ENCODE results near the gene VIPR1. TPM values are rescaled to one million over a fixed set of nuclear protein-coding genes. Genes with fewer than 3 reads are reported as not detected.

VIPR1 gene
- total RNA-seq, 5 donors from 2014 or later (not counting 1 experiment from before 2014, with no cell fraction given): 68.0 to 92.4 (median 76.1) TPM

DNA sequence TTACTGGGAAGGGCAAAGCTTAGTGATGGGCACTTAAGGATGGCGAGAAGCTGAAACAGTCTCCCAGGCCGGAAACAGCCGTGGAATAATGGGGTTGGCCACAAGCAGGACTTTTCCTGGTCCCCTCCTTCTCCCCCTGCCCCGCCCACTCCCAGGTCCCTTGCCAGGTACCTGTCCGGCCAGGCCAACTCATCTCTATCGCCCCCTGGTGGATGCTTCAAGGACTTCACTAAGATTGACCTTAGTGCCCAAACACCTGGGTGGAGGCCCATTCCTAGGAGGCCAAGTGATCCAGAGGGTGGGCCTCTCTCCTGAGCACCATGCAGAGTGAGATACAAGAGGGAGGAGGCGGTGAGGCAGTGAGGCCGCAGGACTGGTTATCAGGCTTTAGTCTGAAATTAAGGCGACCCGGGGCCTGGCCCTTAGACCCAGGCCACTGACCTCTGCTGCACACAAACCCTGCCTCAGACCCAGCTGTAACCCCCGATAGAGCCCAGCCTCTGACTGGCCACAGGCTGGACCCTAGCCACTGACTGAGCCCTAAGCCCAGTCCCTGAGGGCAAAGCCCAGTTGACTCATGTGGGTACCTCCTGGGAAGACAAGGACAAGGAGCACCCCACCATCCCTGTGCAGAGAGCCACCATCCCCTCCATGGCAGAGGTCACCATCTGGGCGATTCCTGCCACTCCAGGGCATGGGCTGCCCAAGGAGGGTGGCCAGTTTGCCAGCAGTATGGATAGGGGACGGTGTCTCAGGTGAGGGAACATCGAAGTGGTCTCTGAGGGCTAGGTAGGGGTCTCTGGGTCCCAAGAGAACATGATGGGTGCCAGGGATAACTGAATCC lies 37.6 kb downstream of the VIPR1 start:
- Mint-ChIP-seq H3K27ac (peak overlapping the region; percentile 23 to 69), H3K9me3 (no peaks in the 10 kb centered on the region), H3K36me3 (no peaks in the 10 kb centered on the region), H3K4me1 (peaks cover 15 to 36% (median 26%) of the 10 kb centered on the region in 3 donors), H3K27me3 (no peaks in the 10 kb centered on the region), H3K4me3 (no peak overlapping the region)
- ChIA-PET CTCF (interaction anchor here in 1 of 2 donors (1.0 to 2.7 kb wide), 2 partner anchors 9 to 44 kb away, joined by 3 to 8 read pairs; no protein-coding TSS in a partner anchor), POLR2A (interaction anchor here in 1 of 2 donors (0.5 kb wide), 1 partner anchor 61 kb away, joined by 5 read pairs; no protein-coding TSS in a partner anchor)
- peak in 32 of 35 experiments; percentile 11 to 79 (median 45) for DNase-seq
- Histone ChIP-seq H3K27ac (ENCODE audit: low read length) (no peak overlapping the region), H3K9me3 (no peaks in the 10 kb centered on the region), H3K36me3 (ENCODE audit: control insufficient read depth in 2 of 2, extremely low read depth in 1 of 2, insufficient read depth in 1 of 2, low read length in 1 of 2) (no peaks in the 10 kb centered on the region), H3K4me3 (ENCODE audit: control insufficient read depth in 1 of 2, extremely low read depth in 1 of 2, low read length in 1 of 2) (no peak overlapping the region), H3K4me1 (ENCODE audit: control insufficient read depth in 1 of 2, extremely low read depth in 1 of 2, insufficient read depth in 2 of 2, low read length in 2 of 2) (peaks cover 0 to 25% of the 10 kb centered on the region in 2 experiments), H3K27me3 (replicated peaks in 1 of 2; ENCODE audit: control insufficient read depth in 2 of 2, extremely low read depth in 1 of 2, insufficient read depth in 2 of 2, low read length in 1 of 2) (no peaks in the 10 kb centered on the region)
- peak; percentile 56 to 74 (median 67) for ATAC-seq (replicated peaks in 1 of 4)
- 64% methylated on average over 11 of the region's 14 CpGs for WGBS (ENCODE audit: insufficient coverage)

DNA sequence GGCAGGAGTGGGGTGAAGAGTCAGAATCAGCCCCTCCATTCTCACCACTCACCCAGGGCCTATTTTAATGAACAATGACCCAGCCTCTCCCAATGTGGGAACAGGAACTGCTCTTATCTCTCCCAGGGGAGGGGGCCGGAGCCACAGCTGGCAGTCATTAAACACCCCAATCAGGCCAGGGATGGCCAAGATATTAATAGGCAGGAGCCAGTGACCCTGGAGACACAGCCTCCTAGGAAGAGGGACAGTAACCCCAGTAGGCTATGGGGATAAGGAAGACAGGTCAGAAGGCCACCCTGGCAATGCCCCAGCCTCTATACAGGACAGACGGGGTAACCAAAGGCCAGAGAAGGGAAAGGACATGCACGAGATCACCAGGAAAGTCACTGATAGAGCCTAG lies 38.6 kb downstream of the VIPR1 start:
- ChIA-PET CTCF (interaction anchor here in 1 of 2 donors (1.4 kb wide), 1 partner anchor 39 kb away, joined by 6 read pairs; the partner anchor contains the start of gene VIPR1), POLR2A (no interaction called here)
- Mint-ChIP-seq H3K4me1 (peaks cover 15 to 35% (median 25%) of the 10 kb centered on the region in 3 donors), H3K36me3 (no peaks in the 10 kb centered on the region), H3K27me3 (no peaks in the 10 kb centered on the region), H3K27ac (no peak overlapping the region), H3K9me3 (no peaks in the 10 kb centered on the region), H3K4me3 (no peak overlapping the region)
- no peak overlapping the region for H3K4me3 ChIP-seq (ENCODE audit: control insufficient read depth in 1 of 2, extremely low read depth in 1 of 2, low read length in 1 of 2)
- H3K36me3 ChIP-seq (ENCODE audit: control insufficient read depth in 2 of 2, extremely low read depth in 1 of 2, insufficient read depth in 1 of 2, low read length in 1 of 2): no peaks in the 10 kb centered on the region
- WGBS (ENCODE audit: insufficient coverage): no CpG with 5 or more reads among the region's 3 CpGs
- H3K27me3 ChIP-seq (replicated peaks in 1 of 2; ENCODE audit: control insufficient read depth in 2 of 2, extremely low read depth in 1 of 2, insufficient read depth in 2 of 2, low read length in 1 of 2): no peaks in the 10 kb centered on the region
- H3K27ac ChIP-seq (ENCODE audit: low read length): no peak overlapping the region
- DNase-seq: no peak
- no peak for ATAC-seq (replicated peaks in 1 of 4)
- H3K9me3 ChIP-seq: no peaks in the 10 kb centered on the region
- H3K4me1 ChIP-seq (ENCODE audit: control insufficient read depth in 1 of 2, extremely low read depth in 1 of 2, insufficient read depth in 2 of 2, low read length in 2 of 2): peaks cover 0 to 21% of the 10 kb centered on the region in 2 experiments

GRCh38 chr3:42544492-42545283 lies 42.2 kb downstream of the VIPR1 start:
- Mint-ChIP-seq H3K27me3 (no peaks in the 10 kb centered on the region), H3K4me3 (no peak overlapping the region), H3K9me3 (no peaks in the 10 kb centered on the region), H3K27ac (no peak overlapping the region), H3K4me1 (peaks cover 6 to 19% (median 11%) of the 10 kb centered on the region in 3 donors), H3K36me3 (peaks cover 11% of the 10 kb centered on the region)
- ATAC-seq (replicated peaks in 1 of 4): no peak
- Histone ChIP-seq H3K27me3 (replicated peaks in 1 of 2; ENCODE audit: control insufficient read depth in 2 of 2, extremely low read depth in 1 of 2, insufficient read depth in 2 of 2, low read length in 1 of 2) (no peaks in the 10 kb centered on the region), H3K9me3 (no peaks in the 10 kb centered on the region), H3K27ac (ENCODE audit: low read length) (no peak overlapping the region), H3K4me3 (ENCODE audit: control insufficient read depth in 1 of 2, extremely low read depth in 1 of 2, low read length in 1 of 2) (no peak overlapping the region), H3K36me3 (ENCODE audit: control insufficient read depth in 2 of 2, extremely low read depth in 1 of 2, insufficient read depth in 1 of 2, low read length in 1 of 2) (peaks cover 0 to 11% of the 10 kb centered on the region in 2 donors), H3K4me1 (ENCODE audit: control insufficient read depth in 1 of 2, extremely low read depth in 1 of 2, insufficient read depth in 2 of 2, low read length in 2 of 2) (peaks cover 0 to 10% of the 10 kb centered on the region in 2 experiments)
- 80% methylated on average over 5 of the region's 12 CpGs for WGBS (ENCODE audit: insufficient coverage)
- ChIA-PET POLR2A (no interaction called here), CTCF (interaction anchor here (0.6 to 1.7 kb wide), 5 partner anchors 9 to 811 kb away, joined by 3 to 9 read pairs (median 3); no protein-coding TSS in a partner anchor)
- no peak for DNase-seq

DNA sequence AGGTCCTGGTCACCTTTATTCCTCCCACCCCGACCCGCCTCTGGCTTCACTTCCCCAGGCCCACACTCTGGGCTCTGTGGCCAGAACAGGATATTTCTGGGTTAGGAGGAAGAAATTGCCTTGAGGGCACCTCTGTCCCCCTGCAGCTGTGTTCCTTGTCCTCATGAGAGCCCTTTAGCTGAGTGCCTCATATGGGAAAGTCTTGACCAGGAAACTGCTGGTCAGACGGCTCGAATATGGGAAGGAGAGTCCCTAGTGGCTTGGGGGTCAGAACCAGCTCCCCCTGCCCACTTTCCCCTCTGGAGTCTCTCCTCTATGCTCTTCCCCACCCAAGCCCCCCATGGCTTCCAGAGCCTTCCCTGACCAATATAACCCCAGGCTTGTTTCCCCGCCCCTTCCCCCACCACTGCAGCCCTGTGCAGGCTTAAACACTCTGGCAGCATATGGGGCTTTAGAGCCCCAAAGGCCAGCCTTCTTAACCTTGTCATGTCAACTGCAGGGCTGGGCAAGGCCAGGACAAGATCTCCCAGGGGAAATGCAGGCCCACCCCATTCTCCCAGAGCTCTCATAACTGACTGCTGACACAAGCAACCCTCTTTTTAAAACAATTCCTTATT lies 42.9 kb downstream of the VIPR1 start:
- no peak overlapping the region for H3K27ac Mint-ChIP-seq
- no peak overlapping the region for H3K4me3 Mint-ChIP-seq
- no peak overlapping the region for H3K27ac ChIP-seq (ENCODE audit: low read length)
- DNase-seq: no peak
- H3K9me3 Mint-ChIP-seq: no peaks in the 10 kb centered on the region
- no peak overlapping the region for H3K4me3 ChIP-seq (ENCODE audit: control insufficient read depth in 1 of 2, extremely low read depth in 1 of 2, low read length in 1 of 2)
- H3K9me3 ChIP-seq: no peaks in the 10 kb centered on the region
- ChIA-PET CTCF (interaction anchor here (0.6 to 1.9 kb wide), 6 partner anchors 11 to 812 kb away, joined by 3 to 13 read pairs (median 4); partner anchors contain the start of gene VIPR1 (in 1 of the 2)), POLR2A (no interaction called here)
- H3K36me3 ChIP-seq (ENCODE audit: control insufficient read depth in 2 of 2, extremely low read depth in 1 of 2, insufficient read depth in 1 of 2, low read length in 1 of 2): peaks cover 0 to 15% of the 10 kb centered on the region in 2 donors
- H3K4me1 ChIP-seq (ENCODE audit: control insufficient read depth in 1 of 2, extremely low read depth in 1 of 2, insufficient read depth in 2 of 2, low read length in 2 of 2): peaks cover 0 to 6% of the 10 kb centered on the region in 2 experiments
- peaks cover 0 to 22% (median 7%) of the 10 kb centered on the region in 3 donors for H3K4me1 Mint-ChIP-seq
- WGBS (ENCODE audit: insufficient coverage): 100% methylated on average over 1 of the region's 5 CpGs
- no peaks in the 10 kb centered on the region for H3K27me3 Mint-ChIP-seq
- no peaks in the 10 kb centered on the region for H3K27me3 ChIP-seq (replicated peaks in 1 of 2; ENCODE audit: control insufficient read depth in 2 of 2, extremely low read depth in 1 of 2, insufficient read depth in 2 of 2, low read length in 1 of 2)
- no peak for ATAC-seq (replicated peaks in 1 of 4)
- H3K36me3 Mint-ChIP-seq: peaks cover 13% of the 10 kb centered on the region

- no peaks in the 10 kb centered on the region for H3K27me3 ChIP-seq (replicated peaks in 1 of 2; ENCODE audit: control insufficient read depth in 2 of 2, extremely low read depth in 1 of 2, insufficient read depth in 2 of 2, low read length in 1 of 2)
- Mint-ChIP-seq H3K4me1 (peaks cover 0 to 25% (median 9%) of the 10 kb centered on the region in 3 donors), H3K27ac (no peak overlapping the region), H3K36me3 (peaks cover 19% of the 10 kb centered on the region), H3K9me3 (no peaks in the 10 kb centered on the region), H3K27me3 (no peaks in the 10 kb centered on the region), H3K4me3 (no peak overlapping the region)
- peaks cover 0 to 15% of the 10 kb centered on the region in 2 donors for H3K36me3 ChIP-seq (ENCODE audit: control insufficient read depth in 2 of 2, extremely low read depth in 1 of 2, insufficient read depth in 1 of 2, low read length in 1 of 2)
- WGBS (ENCODE audit: insufficient coverage): 97% methylated on average over 3 of the region's 3 CpGs
- DNase-seq (no peak), ATAC-seq (replicated peaks in 1 of 4) (no peak)
- H3K27ac ChIP-seq (ENCODE audit: low read length): no peak overlapping the region
- POLR2A ChIA-PET: no interaction called here
- no peak overlapping the region for H3K4me3 ChIP-seq (ENCODE audit: control insufficient read depth in 1 of 2, extremely low read depth in 1 of 2, low read length in 1 of 2)
- no peaks in the 10 kb centered on the region for H3K9me3 ChIP-seq
- peaks cover 0 to 4% of the 10 kb centered on the region in 2 experiments for H3K4me1 ChIP-seq (ENCODE audit: control insufficient read depth in 1 of 2, extremely low read depth in 1 of 2, insufficient read depth in 2 of 2, low read length in 2 of 2)
- CTCF ChIA-PET: interaction anchor here (0.7 to 1.9 kb wide), 9 partner anchors 10 to 185 kb away, joined by 3 to 13 read pairs (median 3); partner anchors contain the start of gene VIPR1 (in 2 of the 2)
Observed at GRCh38 chr3:42546691-42547213, 44.3 kb downstream of the VIPR1 start.
